ENCODE results near the gene PRDM13.

PRDM13 gene

DNA sequence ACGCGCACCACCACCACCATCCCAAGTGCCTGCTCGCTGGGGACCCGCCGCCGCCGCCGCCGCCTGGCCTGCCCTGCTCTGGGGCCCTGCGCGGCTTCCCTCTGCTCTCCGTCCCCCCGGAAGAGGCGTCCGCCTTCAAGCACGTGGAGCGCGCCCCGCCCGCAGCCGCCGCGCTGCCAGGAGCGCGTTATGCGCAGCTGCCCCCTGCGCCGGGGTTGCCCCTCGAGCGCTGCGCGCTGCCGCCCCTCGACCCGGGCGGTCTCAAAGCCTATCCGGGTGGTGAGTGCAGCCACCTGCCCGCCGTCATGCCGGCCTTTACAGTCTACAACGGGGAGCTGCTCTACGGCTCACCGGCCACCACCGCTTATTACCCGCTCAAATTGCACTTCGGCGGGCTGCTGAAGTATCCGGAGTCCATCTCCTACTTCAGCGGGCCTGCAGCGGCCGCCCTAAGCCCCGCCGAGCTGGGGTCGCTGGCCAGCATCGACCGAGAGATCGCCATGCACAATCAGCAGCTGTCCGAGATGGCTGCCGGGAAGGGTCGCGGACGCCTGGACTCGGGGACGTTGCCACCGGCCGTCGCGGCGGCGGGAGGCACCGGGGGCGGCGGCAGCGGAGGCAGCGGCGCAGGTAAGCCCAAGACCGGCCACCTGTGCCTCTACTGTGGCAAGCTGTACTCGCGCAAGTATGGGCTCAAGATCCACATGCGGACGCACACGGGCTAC is 7.2 kb downstream of the PRDM13 start:
- Histone ChIP-seq H3K79me2 (ENCODE audit: control insufficient read depth, low read length) (no peaks in the 10 kb centered on the region), H3K4me1 (ENCODE audit: control insufficient read depth, low read length) (peaks cover 20% of the 10 kb centered on the region), H3K27me3 (ENCODE audit: control insufficient read depth, low read length) (peaks cover 30% of the 10 kb centered on the region), H3K4me3 (ENCODE audit: low read length) (peak overlapping the region; percentile 70), H3K4me2 (ENCODE audit: low read length) (peak overlapping the region; percentile 65), H3F3A (ENCODE audit: control insufficient read depth, insufficient read depth) (0 out of 2 replicates have a peak, but pooled peaks cover 2% of the 10 kb centered on the region), H3K27ac (ENCODE audit: low read depth, low read length) (no peak overlapping the region), H3K36me3 (ENCODE audit: control insufficient read depth, low read length) (no peaks in the 10 kb centered on the region), H3K9me3 (ENCODE audit: control insufficient read depth, insufficient read depth, low read length) (no peaks in the 10 kb centered on the region), H4K20me1 (ENCODE audit: control insufficient read depth, insufficient read depth, low read depth, low read length) (no peaks in the 10 kb centered on the region), H3K9me2 (replicated peaks; ENCODE audit: control insufficient read depth, low read length) (no peaks in the 10 kb centered on the region)
- TF ChIP-seq EZH2phosphoT487 (IDR thresholded peaks at IDR 0.05; ENCODE audit: borderline replicate concordance, low read length): no peak
- TF ChIP-seq, protein P1, sequence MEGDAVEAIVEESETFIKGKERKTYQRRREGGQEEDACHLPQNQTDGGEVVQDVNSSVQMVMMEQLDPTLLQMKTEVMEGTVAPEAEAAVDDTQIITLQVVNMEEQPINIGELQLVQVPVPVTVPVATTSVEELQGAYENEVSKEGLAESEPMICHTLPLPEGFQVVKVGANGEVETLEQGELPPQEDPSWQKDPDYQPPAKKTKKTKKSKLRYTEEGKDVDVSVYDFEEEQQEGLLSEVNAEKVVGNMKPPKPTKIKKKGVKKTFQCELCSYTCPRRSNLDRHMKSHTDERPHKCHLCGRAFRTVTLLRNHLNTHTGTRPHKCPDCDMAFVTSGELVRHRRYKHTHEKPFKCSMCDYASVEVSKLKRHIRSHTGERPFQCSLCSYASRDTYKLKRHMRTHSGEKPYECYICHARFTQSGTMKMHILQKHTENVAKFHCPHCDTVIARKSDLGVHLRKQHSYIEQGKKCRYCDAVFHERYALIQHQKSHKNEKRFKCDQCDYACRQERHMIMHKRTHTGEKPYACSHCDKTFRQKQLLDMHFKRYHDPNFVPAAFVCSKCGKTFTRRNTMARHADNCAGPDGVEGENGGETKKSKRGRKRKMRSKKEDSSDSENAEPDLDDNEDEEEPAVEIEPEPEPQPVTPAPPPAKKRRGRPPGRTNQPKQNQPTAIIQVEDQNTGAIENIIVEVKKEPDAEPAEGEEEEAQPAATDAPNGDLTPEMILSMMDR (IDR thresholded peaks at IDR 0.05; ENCODE audit: low read depth, low read length, poor library complexity, severe bottlenecking): no peak

DNA sequence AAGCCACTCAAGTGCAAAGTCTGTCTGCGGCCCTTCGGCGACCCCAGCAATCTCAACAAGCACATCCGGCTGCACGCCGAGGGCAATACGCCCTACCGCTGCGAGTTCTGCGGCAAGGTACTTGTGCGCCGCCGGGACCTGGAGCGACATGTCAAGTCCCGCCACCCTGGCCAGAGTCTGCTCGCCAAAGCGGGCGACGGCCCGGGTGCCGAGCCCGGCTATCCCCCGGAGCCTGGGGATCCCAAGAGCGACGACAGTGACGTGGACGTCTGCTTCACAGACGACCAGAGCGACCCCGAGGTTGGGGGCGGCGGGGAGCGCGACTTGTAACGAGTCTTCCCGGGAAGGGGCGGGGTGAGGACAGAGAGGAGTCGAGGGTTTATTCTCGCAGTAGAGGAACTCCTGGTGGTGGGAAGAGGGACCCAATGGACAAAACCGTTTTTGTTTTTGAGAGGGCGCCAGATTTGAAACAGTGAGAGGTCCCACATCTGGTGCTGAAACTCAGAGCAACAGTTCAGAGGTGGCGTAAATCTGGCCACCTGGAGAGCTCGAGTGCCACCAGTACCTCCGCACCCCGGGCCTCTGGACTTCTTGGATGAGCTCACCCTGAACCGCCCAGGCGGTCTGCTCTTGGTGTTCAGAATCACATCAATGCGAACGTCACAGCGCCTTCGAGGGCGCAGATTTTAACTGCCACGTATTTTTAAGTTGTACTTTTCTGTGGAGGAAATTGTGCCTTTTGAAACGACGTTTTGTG is 8.0 kb downstream of the PRDM13 start:
- Histone ChIP-seq H3K36me3 (ENCODE audit: control insufficient read depth, low read length) (no peaks in the 10 kb centered on the region), H3K79me2 (ENCODE audit: control insufficient read depth, low read length) (no peaks in the 10 kb centered on the region), H3K4me3 (ENCODE audit: low read length) (peak overlapping the region; percentile 70), H3K27me3 (ENCODE audit: control insufficient read depth, low read length) (peaks cover 30% of the 10 kb centered on the region), H3F3A (ENCODE audit: control insufficient read depth, insufficient read depth) (0 out of 2 replicates have a peak, but pooled peaks cover 2% of the 10 kb centered on the region), H4K20me1 (ENCODE audit: control insufficient read depth, insufficient read depth, low read depth, low read length) (no peaks in the 10 kb centered on the region), H3K9me2 (replicated peaks; ENCODE audit: control insufficient read depth, low read length) (no peaks in the 10 kb centered on the region), H3K4me2 (ENCODE audit: low read length) (peak overlapping the region; percentile 65), H3K27ac (ENCODE audit: low read depth, low read length) (no peak overlapping the region), H3K9me3 (ENCODE audit: control insufficient read depth, insufficient read depth, low read length) (no peaks in the 10 kb centered on the region), H3K4me1 (ENCODE audit: control insufficient read depth, low read length) (peaks cover 20% of the 10 kb centered on the region)
- TF ChIP-seq, protein P1 (IDR thresholded peaks at IDR 0.05; ENCODE audit: low read depth, low read length, poor library complexity, severe bottlenecking): no peak
- TF ChIP-seq EZH2phosphoT487 (IDR thresholded peaks at IDR 0.05; ENCODE audit: borderline replicate concordance, low read length): no peak

DNA sequence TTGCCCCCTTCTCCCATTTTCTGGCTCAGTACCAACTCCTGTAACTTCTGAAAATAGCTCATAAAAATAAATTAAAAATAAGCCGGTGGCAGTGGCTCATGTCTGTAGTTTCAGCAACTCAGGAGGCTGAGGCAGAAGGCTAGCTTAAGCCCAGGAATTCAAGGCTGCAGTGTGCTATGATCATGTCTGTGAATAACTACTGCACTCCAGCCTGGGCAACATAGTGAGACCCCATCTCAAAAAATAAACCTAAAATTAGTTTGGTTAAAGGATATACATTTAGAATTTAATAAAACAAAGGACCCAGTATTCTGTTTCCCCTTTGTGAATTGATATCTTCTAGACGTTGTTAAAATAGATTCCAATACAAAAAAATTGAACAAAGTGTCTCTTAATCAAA is 10.5 kb downstream of the PRDM13 start:
- no peak overlapping the region for H3K27ac ChIP-seq (ENCODE audit: low read depth, low read length)
- H3K27me3 ChIP-seq (ENCODE audit: control insufficient read depth, low read length): peaks cover 36% of the 10 kb centered on the region
- no peaks in the 10 kb centered on the region for H3K9me2 ChIP-seq (replicated peaks; ENCODE audit: control insufficient read depth, low read length)
- H4K20me1 ChIP-seq (ENCODE audit: control insufficient read depth, insufficient read depth, low read depth, low read length): no peaks in the 10 kb centered on the region
- no peaks in the 10 kb centered on the region for H3K79me2 ChIP-seq (ENCODE audit: control insufficient read depth, low read length)
- H3K4me2 ChIP-seq (ENCODE audit: low read length): no peak overlapping the region
- no peak for TF ChIP-seq EZH2phosphoT487 (IDR thresholded peaks at IDR 0.05; ENCODE audit: borderline replicate concordance, low read length)
- TF ChIP-seq, protein P1 (IDR thresholded peaks at IDR 0.05; ENCODE audit: low read depth, low read length, poor library complexity, severe bottlenecking): no peak
- H3K4me1 ChIP-seq (ENCODE audit: control insufficient read depth, low read length): peaks cover 5% of the 10 kb centered on the region
- no peaks in the 10 kb centered on the region for H3K9me3 ChIP-seq (ENCODE audit: control insufficient read depth, insufficient read depth, low read length)
- H3K4me3 ChIP-seq (ENCODE audit: low read length): no peak overlapping the region
- H3F3A ChIP-seq (ENCODE audit: control insufficient read depth, insufficient read depth): no peaks in the 10 kb centered on the region
- H3K36me3 ChIP-seq (ENCODE audit: control insufficient read depth, low read length): no peaks in the 10 kb centered on the region
